ENCODE data around the gene CDC42SE2. TPM values are rescaled to one million over a fixed set of nuclear protein-coding genes. Genes with fewer than 3 reads are reported as not detected.

Gene CDC42SE2
- total RNA-seq, 1 donor from 2014 or later = 24.1 TPM

GRCh38 chr5:131357739-131358561 lies 94.1 kb downstream of the CDC42SE2 start:
- no peaks in the 10 kb centered on the region for H3K27me3 Mint-ChIP-seq (ENCODE audit: low read depth, unreplicated experiment)
- peaks cover 15% of the 10 kb centered on the region for H3K4me1 Mint-ChIP-seq (ENCODE audit: low read depth, unreplicated experiment)
- Histone ChIP-seq H3K4me1 (ENCODE audit: insufficient read depth, low read length) (peaks cover 4% of the 10 kb centered on the region), H3K4me2 (ENCODE audit: low read length) (no peak overlapping the region), H3K9ac (ENCODE audit: low read length) (no peak overlapping the region), H3K27ac (ENCODE audit: low read depth, low read length) (no peak overlapping the region), H4K20me1 (ENCODE audit: insufficient read depth, low read length) (peaks cover 17% of the 10 kb centered on the region), H3K4me3 (ENCODE audit: insufficient read depth, low read depth, low read length) (no peak overlapping the region), H3K36me3 (ENCODE audit: insufficient read depth, low read length) (peaks cover 3% of the 10 kb centered on the region), H2AFZ (ENCODE audit: low read depth, low read length) (no peak overlapping the region), H3K27me3 (ENCODE audit: insufficient read depth, low read length) (no peaks in the 10 kb centered on the region), H3K79me2 (ENCODE audit: insufficient read depth, low read length) (peaks cover 15% of the 10 kb centered on the region), H3K9me3 (ENCODE audit: insufficient read depth, low read depth, low read length) (no peaks in the 10 kb centered on the region)
- FAIRE-seq (no peak), DNase-seq (ENCODE audit: low read depth) (no peak)
- no peak for TF ChIP-seq EZH2 (IDR thresholded peaks at IDR 0.05; ENCODE audit: insufficient read depth, low read length)
- no peak for TF ChIP-seq CTCF (IDR thresholded peaks at IDR 0.05; ENCODE audit: insufficient read depth, low read depth, low read length)
- H3K4me3 Mint-ChIP-seq (ENCODE audit: unreplicated experiment) = no peak overlapping the region
- H3K27ac Mint-ChIP-seq (ENCODE audit: unreplicated experiment) = no peak overlapping the region
- peaks cover 1% of the 10 kb centered on the region for H3K36me3 Mint-ChIP-seq (ENCODE audit: low read depth, unreplicated experiment)
- H3K9me3 Mint-ChIP-seq (ENCODE audit: unreplicated experiment) = no peaks in the 10 kb centered on the region

GRCh38 chr5:131361677-131362315 lies 97.9 kb downstream of the CDC42SE2 start:
- Mint-ChIP-seq H3K9me3 (ENCODE audit: unreplicated experiment) (no peaks in the 10 kb centered on the region), H3K27me3 (ENCODE audit: low read depth, unreplicated experiment) (no peaks in the 10 kb centered on the region), H3K36me3 (ENCODE audit: low read depth, unreplicated experiment) (peaks cover 3% of the 10 kb centered on the region), H3K27ac (ENCODE audit: unreplicated experiment) (no peak overlapping the region), H3K4me1 (ENCODE audit: low read depth, unreplicated experiment) (peaks cover 6% of the 10 kb centered on the region), H3K4me3 (ENCODE audit: unreplicated experiment) (no peak overlapping the region)
- no peak overlapping the region for H3K27ac ChIP-seq (ENCODE audit: low read depth, low read length)
- no peaks in the 10 kb centered on the region for H3K4me1 ChIP-seq (ENCODE audit: insufficient read depth, low read length)
- H3K27me3 ChIP-seq (ENCODE audit: insufficient read depth, low read length) = no peaks in the 10 kb centered on the region
- TF ChIP-seq CTCF (IDR thresholded peaks at IDR 0.05; ENCODE audit: insufficient read depth, low read depth, low read length) (no peak), EZH2 (IDR thresholded peaks at IDR 0.05; ENCODE audit: insufficient read depth, low read length) (no peak)
- peaks cover 21% of the 10 kb centered on the region for H4K20me1 ChIP-seq (ENCODE audit: insufficient read depth, low read length)
- no peak overlapping the region for H3K4me3 ChIP-seq (ENCODE audit: insufficient read depth, low read depth, low read length)
- no peak overlapping the region for H3K9ac ChIP-seq (ENCODE audit: low read length)
- FAIRE-seq = no peak
- H2AFZ ChIP-seq (ENCODE audit: low read depth, low read length) = no peak overlapping the region
- H3K4me2 ChIP-seq (ENCODE audit: low read length) = no peak overlapping the region
- peaks cover 31% of the 10 kb centered on the region for H3K79me2 ChIP-seq (ENCODE audit: insufficient read depth, low read length)
- H3K36me3 ChIP-seq (ENCODE audit: insufficient read depth, low read length) = peaks cover 3% of the 10 kb centered on the region
- no peaks in the 10 kb centered on the region for H3K9me3 ChIP-seq (ENCODE audit: insufficient read depth, low read depth, low read length)
- no peak for DNase-seq (ENCODE audit: low read depth)
